ENCODE measurements around the gene ANTXR1. TPM values are rescaled to one million over a fixed set of nuclear protein-coding genes. Genes with fewer than 3 reads are reported as not detected.

The ANTXR1 gene
- total and polyA plus RNA-seq, 10 donors, result 2.8 to 66.7 (median 36.9) TPM

- Histone ChIP-seq H3K4me1 (peaks cover 0 to 11% (median 0%) of the 10 kb centered on the region in 6 donors), H3K9me3 (no peaks in the 10 kb centered on the region), H3K27ac (peak overlapping the region in 6 of 8 donors; percentile 3 to 56 (median 44)), H3K36me3 (no peaks in the 10 kb centered on the region), H3K27me3 (replicated peaks in 1 of 7) (peaks cover 0 to 8% (median 0%) of the 10 kb centered on the region in 7 donors), H3K4me3 (no peak overlapping the region)
- DNase-seq, result no peak
- TF ChIP-seq POLR2A (IDR thresholded peaks at IDR 0.05) (no peak), POLR2AphosphoS5 (IDR thresholded peaks at IDR 0.05) (no peak), CTCF (IDR thresholded peaks at IDR 0.05 in 8 of 11, conservative IDR thresholded peaks at IDR 0.05 in 3 of 11) (no peak)
- WGBS, 5 donors, result 76 to 90% (median 84%) methylated on average over 3 of the region's 3 CpGs
- intact Hi-C loops (cut with DNase I; ENCODE audit: low total_unique reads), result no loop called here
Observed at GRCh38 chr2:69152847-69153583, 140.0 kb downstream of the ANTXR1 start.

- H3K4me1 ChIP-seq, result peaks cover 0 to 11% (median 0%) of the 10 kb centered on the region in 6 donors
- TF ChIP-seq POLR2A (IDR thresholded peaks at IDR 0.05) (no peak), POLR2AphosphoS5 (IDR thresholded peaks at IDR 0.05) (no peak), CTCF (IDR thresholded peaks at IDR 0.05 in 8 of 11, conservative IDR thresholded peaks at IDR 0.05 in 3 of 11) (no peak)
- 9 to 39% (median 12%) methylated on average over 2 of the region's 2 CpGs for WGBS, 5 donors
- intact Hi-C loops (cut with DNase I; ENCODE audit: low total_unique reads), result no loop called here
- no peak for DNase-seq
- H3K27ac ChIP-seq, result peak overlapping the region in 6 of 8 donors; percentile 16 to 56 (median 34)
- no peaks in the 10 kb centered on the region for H3K9me3 ChIP-seq
- peaks cover 0 to 8% (median 0%) of the 10 kb centered on the region in 7 donors for H3K27me3 ChIP-seq (replicated peaks in 1 of 7)
- H3K36me3 ChIP-seq, result no peaks in the 10 kb centered on the region
- no peak overlapping the region for H3K4me3 ChIP-seq
Observed at GRCh38 chr2:69154106-69154505, 141.1 kb downstream of the ANTXR1 start.

GRCh38 chr2:69156624-69157023 is 143.6 kb downstream of the ANTXR1 start:
- H3K4me1 ChIP-seq, result peaks cover 0 to 16% (median under 1%) of the 10 kb centered on the region in 6 donors
- no peaks in the 10 kb centered on the region for H3K9me3 ChIP-seq
- H3K27ac ChIP-seq, result no peak overlapping the region
- intact Hi-C loops (cut with DNase I; ENCODE audit: low total_unique reads), result no loop called here
- TF ChIP-seq CTCF (IDR thresholded peaks at IDR 0.05 in 8 of 11, conservative IDR thresholded peaks at IDR 0.05 in 3 of 11) (no peak), POLR2A (IDR thresholded peaks at IDR 0.05) (no peak), POLR2AphosphoS5 (IDR thresholded peaks at IDR 0.05) (no peak)
- no peak overlapping the region for H3K4me3 ChIP-seq
- 80 to 92% (median 87%) methylated on average over 10 of the region's 10 CpGs for WGBS, 5 donors
- H3K27me3 ChIP-seq (replicated peaks in 1 of 7), result peaks cover 0 to 8% (median 0%) of the 10 kb centered on the region in 7 donors
- no peaks in the 10 kb centered on the region for H3K36me3 ChIP-seq
- no peak for DNase-seq

- intact Hi-C loops (cut with DNase I; ENCODE audit: low total_unique reads), result no loop called here
- TF ChIP-seq CTCF (IDR thresholded peaks at IDR 0.05 in 8 of 11, conservative IDR thresholded peaks at IDR 0.05 in 3 of 11) (no peak), POLR2A (IDR thresholded peaks at IDR 0.05) (no peak), POLR2AphosphoS5 (IDR thresholded peaks at IDR 0.05) (no peak)
- H3K4me3 ChIP-seq, result no peak overlapping the region
- no peak for DNase-seq
- no peaks in the 10 kb centered on the region for H3K36me3 ChIP-seq
- peaks cover 0 to 8% (median 0%) of the 10 kb centered on the region in 7 donors for H3K27me3 ChIP-seq (replicated peaks in 1 of 7)
- no peaks in the 10 kb centered on the region for H3K9me3 ChIP-seq
- no peak overlapping the region for H3K27ac ChIP-seq
- H3K4me1 ChIP-seq, result peaks cover 0 to 24% (median 8%) of the 10 kb centered on the region in 6 donors
- WGBS, 5 donors, result 87 to 94% (median 88%) methylated on average over 3 of the region's 3 CpGs
Observed at GRCh38 chr2:69157441-69157840, 144.5 kb downstream of the ANTXR1 start.

All from spleen (tissue), 11 donors.